Stimulated activated naive CD8-positive, alpha-beta T cell treated with anti-CD3 and anti-CD28 coated beads, Interleukin-15, Interleukin-2, amounts not matched to agents 100 ng/mL and 50 ng/mL, for 24 hours (primary cell): ENCODE measurements around the gene PLPP4.

ENCODE experiments used
- H3K27ac Mint-ChIP-seq: one replicate; pipeline ENCODE4 v1.8.0; 2021; ENCODE audit warnings: mild to moderate bottlenecking, mixed read lengths
- H3K27me3 Mint-ChIP-seq: one replicate; pipeline ENCODE4 v1.8.0; 2021; ENCODE audit warnings: mixed read lengths
- H3K36me3 Mint-ChIP-seq: one replicate; pipeline ENCODE4 v1.8.0; 2021; ENCODE audit warnings: low read depth, mixed read lengths
- H3K4me1 Mint-ChIP-seq: one replicate; pipeline ENCODE4 v1.8.0; 2021; ENCODE audit warnings: low read depth, mixed read lengths
- H3K4me3 Mint-ChIP-seq: one replicate; pipeline ENCODE4 v1.8.0; 2021; ENCODE audit warnings: mild to moderate bottlenecking, mixed read lengths
- H3K9me3 Mint-ChIP-seq: one replicate; pipeline ENCODE4 v1.8.0; 2021; ENCODE audit warnings: mixed read lengths

The PLPP4 gene

DNA sequence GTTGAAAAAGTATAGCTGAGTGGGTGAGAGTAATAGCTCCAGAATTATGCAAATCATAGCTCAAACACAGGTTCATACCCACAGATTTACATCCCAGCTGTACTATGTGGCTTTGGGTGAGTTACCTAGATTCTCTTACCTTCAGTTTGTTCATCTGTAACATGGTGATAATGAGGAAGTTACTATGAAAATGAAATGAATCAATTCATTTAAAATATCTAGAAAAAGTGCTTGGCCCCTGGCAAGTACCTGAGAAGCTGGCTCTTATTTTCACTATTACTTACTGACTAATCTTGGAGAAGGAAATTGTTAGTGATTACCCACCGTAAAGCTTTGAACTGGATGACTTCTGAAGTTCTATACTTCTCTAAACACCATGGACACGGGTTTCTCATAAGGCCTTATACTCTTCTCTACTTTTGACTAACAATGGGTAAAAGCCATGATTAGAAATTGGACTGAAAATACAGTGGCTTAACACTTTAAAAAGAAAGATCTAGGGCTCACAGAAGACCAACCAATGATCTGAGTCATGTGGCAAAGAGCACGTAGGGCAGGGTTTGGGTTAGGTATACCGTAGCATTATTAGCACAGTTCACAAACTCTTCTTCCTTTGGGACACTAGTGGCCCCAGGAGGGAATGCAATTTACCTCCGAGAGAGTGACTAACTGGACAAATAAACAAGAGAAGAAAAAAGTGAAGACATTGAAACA lies 149.2 kb downstream of the PLPP4 start:
- H3K9me3 Mint-ChIP-seq = no peaks in the 10 kb centered on the region
- peaks cover 1% of the 10 kb centered on the region for H3K4me1 Mint-ChIP-seq
- no peak overlapping the region for H3K27ac Mint-ChIP-seq
- H3K4me3 Mint-ChIP-seq = no peak overlapping the region
- H3K36me3 Mint-ChIP-seq = no peaks in the 10 kb centered on the region
- H3K27me3 Mint-ChIP-seq = peaks cover 12% of the 10 kb centered on the region

- Mint-ChIP-seq H3K9me3 (no peaks in the 10 kb centered on the region), H3K4me3 (no peak overlapping the region), H3K27ac (no peak overlapping the region), H3K4me1 (no peaks in the 10 kb centered on the region), H3K36me3 (no peaks in the 10 kb centered on the region), H3K27me3 (peaks cover 12% of the 10 kb centered on the region)
These were observed 150.1 kb downstream of the PLPP4 start for GRCh38 chr10:120607016-120607709.

DNA sequence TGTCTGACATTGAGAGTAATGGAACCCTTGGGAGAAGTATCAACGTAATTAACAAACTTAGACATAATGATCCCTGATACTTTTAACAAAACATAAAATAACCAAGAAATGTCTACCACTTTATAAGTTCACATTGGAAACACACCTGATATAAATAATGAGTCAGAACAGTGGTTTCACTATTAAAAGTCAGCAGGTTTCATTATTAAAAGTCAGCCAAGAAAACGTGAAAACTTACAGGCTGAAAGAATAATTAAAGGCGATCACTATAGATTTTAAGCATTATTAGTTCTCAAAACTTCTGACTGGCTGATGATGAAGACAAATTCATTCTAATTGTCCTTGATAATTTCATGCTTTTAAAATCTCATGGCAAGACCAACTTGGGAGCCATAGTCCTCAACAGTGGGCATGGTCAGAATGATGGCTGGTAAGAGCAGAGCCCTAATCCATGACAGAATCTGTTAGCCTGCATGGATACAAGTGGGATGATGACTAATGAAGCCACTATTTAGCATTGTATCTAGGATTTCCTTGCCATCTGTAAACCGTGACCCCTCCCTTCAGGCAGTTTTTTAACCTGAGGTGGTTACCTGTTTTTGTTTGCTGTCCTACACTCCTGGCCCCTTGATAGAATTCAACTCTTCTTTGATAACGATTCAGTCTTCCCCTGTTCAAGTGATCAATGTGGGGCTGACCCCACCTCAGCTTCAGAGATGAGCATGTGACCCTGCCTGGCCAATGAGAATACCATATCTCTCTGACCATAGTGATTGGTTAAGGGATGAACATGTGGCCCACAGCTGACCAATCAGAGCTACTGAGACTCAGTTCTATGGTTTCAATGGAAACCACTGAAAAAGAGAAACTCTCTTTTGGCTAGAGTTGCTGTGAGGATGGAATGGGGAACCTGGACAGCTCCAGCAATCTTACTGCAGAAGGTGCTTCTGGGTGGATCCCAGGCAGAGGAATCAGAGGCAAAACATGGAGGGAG lies 151.0 kb downstream of the PLPP4 start:
- H3K4me1 Mint-ChIP-seq = no peaks in the 10 kb centered on the region
- H3K9me3 Mint-ChIP-seq = no peaks in the 10 kb centered on the region
- peaks cover 8% of the 10 kb centered on the region for H3K27me3 Mint-ChIP-seq
- no peak overlapping the region for H3K4me3 Mint-ChIP-seq
- no peak overlapping the region for H3K27ac Mint-ChIP-seq
- H3K36me3 Mint-ChIP-seq = no peaks in the 10 kb centered on the region

- no peak overlapping the region for H3K27ac Mint-ChIP-seq
- peaks cover 8% of the 10 kb centered on the region for H3K27me3 Mint-ChIP-seq
- H3K9me3 Mint-ChIP-seq = no peaks in the 10 kb centered on the region
- H3K4me3 Mint-ChIP-seq = no peak overlapping the region
- no peaks in the 10 kb centered on the region for H3K36me3 Mint-ChIP-seq
- H3K4me1 Mint-ChIP-seq = no peaks in the 10 kb centered on the region
These were observed 152.0 kb downstream of the PLPP4 start for GRCh38 chr10:120609006-120609405.

DNA sequence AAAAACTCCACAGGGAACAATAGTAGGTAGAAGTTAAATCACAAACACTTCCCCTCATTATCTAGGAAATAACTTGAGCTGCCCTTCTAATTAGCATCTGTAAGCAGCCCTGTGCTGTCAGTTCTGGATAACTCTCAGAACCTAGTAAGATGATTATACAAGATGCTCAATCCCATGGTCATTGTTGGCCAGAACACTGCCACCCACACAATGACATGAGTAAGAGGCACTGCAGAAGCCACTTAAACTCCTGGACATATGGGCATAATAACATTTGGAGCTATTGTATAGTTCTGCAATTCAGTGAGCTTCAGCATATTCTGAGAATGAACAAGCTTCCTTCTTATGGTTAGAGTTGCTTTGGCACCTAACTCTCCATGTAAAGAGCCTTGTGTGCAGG lies 153.8 kb downstream of the PLPP4 start:
- Mint-ChIP-seq H3K27ac (no peak overlapping the region), H3K4me1 (no peaks in the 10 kb centered on the region), H3K4me3 (no peak overlapping the region), H3K36me3 (no peaks in the 10 kb centered on the region), H3K27me3 (peaks cover 12% of the 10 kb centered on the region), H3K9me3 (peaks cover 4% of the 10 kb centered on the region)

DNA sequence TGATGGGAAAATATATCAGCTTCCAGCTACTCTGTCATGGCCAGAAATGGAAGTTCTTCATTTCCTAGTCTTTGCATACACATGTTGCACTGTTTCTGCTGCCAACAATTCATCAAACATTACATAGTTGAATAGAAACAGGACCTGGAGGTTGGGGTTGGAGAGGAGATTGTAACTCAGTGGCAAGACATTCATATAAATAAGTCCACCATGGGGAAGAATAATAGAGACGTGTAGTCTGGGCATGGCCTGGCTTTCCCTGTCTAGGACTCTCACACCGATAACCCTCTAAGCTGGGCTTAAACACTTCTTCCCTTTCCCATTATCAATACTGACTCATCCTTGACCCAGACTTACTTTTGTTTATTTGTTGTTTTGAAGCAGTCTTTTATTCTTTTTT lies 155.7 kb downstream of the PLPP4 start:
- Mint-ChIP-seq H3K27me3 (peaks cover 7% of the 10 kb centered on the region), H3K4me1 (no peaks in the 10 kb centered on the region), H3K4me3 (no peak overlapping the region), H3K36me3 (no peaks in the 10 kb centered on the region), H3K27ac (no peak overlapping the region), H3K9me3 (peaks cover 4% of the 10 kb centered on the region)

DNA sequence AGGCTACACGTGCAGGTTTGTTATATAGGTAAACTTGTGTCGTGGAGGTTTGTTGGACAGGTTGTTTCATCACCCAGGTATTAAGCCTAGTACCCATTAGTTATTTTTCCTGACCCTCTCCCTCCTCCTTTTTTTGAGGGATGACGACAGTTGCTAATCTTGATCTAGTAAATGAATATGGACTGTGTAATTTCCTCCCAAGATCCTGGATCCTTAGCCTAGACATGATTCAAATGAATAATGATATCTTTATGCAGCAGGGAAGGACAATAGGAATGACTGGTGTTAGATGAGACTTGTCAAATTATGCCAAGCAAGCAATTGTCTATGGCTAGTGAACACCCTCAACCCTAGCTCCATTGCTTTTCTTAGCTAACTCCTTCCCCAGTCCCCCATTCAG lies 156.2 kb downstream of the PLPP4 start:
- H3K27me3 Mint-ChIP-seq = peaks cover 4% of the 10 kb centered on the region
- no peaks in the 10 kb centered on the region for H3K4me1 Mint-ChIP-seq
- no peak overlapping the region for H3K4me3 Mint-ChIP-seq
- peaks cover 4% of the 10 kb centered on the region for H3K9me3 Mint-ChIP-seq
- no peak overlapping the region for H3K27ac Mint-ChIP-seq
- H3K36me3 Mint-ChIP-seq = no peaks in the 10 kb centered on the region

GRCh38 chr10:120614680-120615079 lies 157.7 kb downstream of the PLPP4 start:
- Mint-ChIP-seq H3K4me3 (no peak overlapping the region), H3K27ac (no peak overlapping the region), H3K36me3 (no peaks in the 10 kb centered on the region), H3K27me3 (peaks cover 4% of the 10 kb centered on the region), H3K4me1 (no peaks in the 10 kb centered on the region), H3K9me3 (peaks cover 4% of the 10 kb centered on the region)

DNA sequence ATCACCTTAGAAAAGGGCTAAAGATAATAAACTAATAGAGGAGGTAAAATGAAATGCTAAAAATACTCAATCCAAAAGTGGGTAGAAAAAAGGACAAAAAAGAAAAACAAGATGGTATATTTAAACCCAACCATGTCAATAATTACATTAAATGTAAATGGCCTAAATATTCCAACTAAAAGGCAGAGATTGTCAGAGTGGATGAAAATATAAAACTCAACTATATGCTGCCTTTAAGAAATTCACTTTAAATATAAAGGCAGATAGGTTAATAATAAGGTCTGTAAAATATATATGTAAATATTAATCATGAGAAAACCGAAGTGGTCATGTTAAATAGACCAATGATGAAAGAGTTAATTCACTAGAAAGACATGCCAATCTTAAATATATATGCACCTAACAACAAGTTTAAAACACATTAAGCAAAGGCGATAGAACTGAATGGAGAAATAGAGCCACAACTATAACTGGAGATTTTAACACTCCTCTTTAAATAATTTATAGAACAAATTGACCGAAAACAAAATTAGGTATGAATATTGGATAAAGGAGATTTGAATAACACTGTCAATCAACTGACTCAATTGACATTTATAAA lies 159.4 kb downstream of the PLPP4 start:
- Mint-ChIP-seq H3K4me3 (no peak overlapping the region), H3K9me3 (peaks cover 7% of the 10 kb centered on the region), H3K36me3 (no peaks in the 10 kb centered on the region), H3K27ac (no peak overlapping the region), H3K27me3 (peaks cover 4% of the 10 kb centered on the region), H3K4me1 (no peaks in the 10 kb centered on the region)

GRCh38 chr10:120628197-120628596 lies 171.2 kb downstream of the PLPP4 start:
- Mint-ChIP-seq H3K9me3 (peaks cover 5% of the 10 kb centered on the region), H3K4me1 (no peaks in the 10 kb centered on the region), H3K27ac (no peak overlapping the region), H3K4me3 (no peak overlapping the region), H3K27me3 (peaks cover 10% of the 10 kb centered on the region), H3K36me3 (no peaks in the 10 kb centered on the region)

DNA sequence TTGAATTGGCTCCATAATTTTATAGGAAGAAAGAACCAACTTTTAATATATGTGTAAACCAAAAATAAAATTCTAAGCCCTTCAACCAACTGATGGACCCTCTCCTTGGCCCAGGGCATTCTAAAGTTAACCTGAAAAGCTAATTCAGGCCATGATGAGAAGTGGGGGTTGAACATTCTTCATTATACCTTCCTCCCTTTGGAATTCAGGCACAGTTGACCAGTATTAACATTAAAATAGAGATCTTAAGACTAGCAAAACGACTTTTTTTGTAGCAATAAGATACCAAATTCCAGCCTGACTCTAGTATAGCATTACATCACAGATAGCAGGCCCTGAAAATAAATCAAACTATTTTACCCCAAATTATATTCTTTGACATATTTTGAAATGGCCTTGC lies 173.2 kb downstream of the PLPP4 start:
- no peaks in the 10 kb centered on the region for H3K36me3 Mint-ChIP-seq
- no peaks in the 10 kb centered on the region for H3K4me1 Mint-ChIP-seq
- peaks cover 5% of the 10 kb centered on the region for H3K9me3 Mint-ChIP-seq
- no peak overlapping the region for H3K4me3 Mint-ChIP-seq
- peaks cover 14% of the 10 kb centered on the region for H3K27me3 Mint-ChIP-seq
- H3K27ac Mint-ChIP-seq = no peak overlapping the region

DNA sequence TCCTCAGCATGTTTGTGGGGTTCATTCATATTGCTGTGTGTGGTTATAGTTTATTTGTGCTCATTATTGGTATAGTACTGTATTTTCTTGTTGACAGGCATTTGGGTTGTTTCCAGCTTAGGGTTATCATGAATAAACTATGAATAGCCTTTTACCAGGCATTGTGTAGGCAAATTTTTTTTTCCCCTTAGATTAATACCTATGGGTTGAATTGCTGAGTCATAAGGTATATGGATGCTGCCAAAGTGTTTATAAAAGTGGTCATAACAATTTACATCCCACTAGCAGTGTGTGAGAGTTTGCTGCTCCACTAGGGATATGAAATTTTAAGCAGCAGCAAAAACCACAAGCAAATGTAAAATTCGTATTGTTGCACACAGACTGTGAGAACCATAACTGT lies 175.0 kb downstream of the PLPP4 start:
- H3K27ac Mint-ChIP-seq = no peak overlapping the region
- no peaks in the 10 kb centered on the region for H3K4me1 Mint-ChIP-seq
- peaks cover 5% of the 10 kb centered on the region for H3K9me3 Mint-ChIP-seq
- peaks cover 8% of the 10 kb centered on the region for H3K27me3 Mint-ChIP-seq
- no peak overlapping the region for H3K4me3 Mint-ChIP-seq
- no peaks in the 10 kb centered on the region for H3K36me3 Mint-ChIP-seq

GRCh38 chr10:120632942-120633341 lies 175.9 kb downstream of the PLPP4 start:
- H3K36me3 Mint-ChIP-seq = no peaks in the 10 kb centered on the region
- H3K4me1 Mint-ChIP-seq = no peaks in the 10 kb centered on the region
- no peak overlapping the region for H3K27ac Mint-ChIP-seq
- no peak overlapping the region for H3K4me3 Mint-ChIP-seq
- H3K9me3 Mint-ChIP-seq = peaks cover 5% of the 10 kb centered on the region
- peaks cover 8% of the 10 kb centered on the region for H3K27me3 Mint-ChIP-seq

- no peaks in the 10 kb centered on the region for H3K9me3 Mint-ChIP-seq
- no peak overlapping the region for H3K4me3 Mint-ChIP-seq
- H3K4me1 Mint-ChIP-seq = no peaks in the 10 kb centered on the region
- peaks cover 4% of the 10 kb centered on the region for H3K27me3 Mint-ChIP-seq
- no peak overlapping the region for H3K27ac Mint-ChIP-seq
- H3K36me3 Mint-ChIP-seq = no peaks in the 10 kb centered on the region
These were observed 177.6 kb downstream of the PLPP4 start for GRCh38 chr10:120634659-120635058.
